Fibroblast of skin of back (primary cell): ENCODE measurements around the gene FCER2.

Experiments used
- DNase-seq: peaks from one replicate; pipeline ENCODE4 v3.0.0-alpha.2; 2013

The FCER2 gene

DNA sequence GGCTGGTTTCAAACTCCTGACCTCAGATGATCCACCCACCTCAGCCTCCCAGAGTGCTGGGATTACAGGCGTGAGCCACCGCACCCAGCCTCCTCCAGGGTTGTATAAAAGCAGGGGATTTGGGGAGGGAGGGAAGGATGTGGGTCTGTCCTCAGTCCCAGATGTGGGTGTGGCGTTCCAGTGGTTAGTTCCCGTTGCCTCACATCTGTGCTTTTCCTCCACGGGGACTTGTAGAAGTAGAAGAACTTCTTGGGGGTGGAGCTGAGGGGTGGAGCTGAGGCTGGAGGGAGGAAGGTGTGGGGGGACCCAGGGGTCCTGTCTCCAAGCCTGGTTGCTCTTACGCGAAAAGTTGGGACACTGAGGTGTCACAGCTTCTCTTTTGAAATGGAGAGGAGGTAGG is 25.6 kb downstream of the FCER2 start:
- DNase-seq: no peak

DNA sequence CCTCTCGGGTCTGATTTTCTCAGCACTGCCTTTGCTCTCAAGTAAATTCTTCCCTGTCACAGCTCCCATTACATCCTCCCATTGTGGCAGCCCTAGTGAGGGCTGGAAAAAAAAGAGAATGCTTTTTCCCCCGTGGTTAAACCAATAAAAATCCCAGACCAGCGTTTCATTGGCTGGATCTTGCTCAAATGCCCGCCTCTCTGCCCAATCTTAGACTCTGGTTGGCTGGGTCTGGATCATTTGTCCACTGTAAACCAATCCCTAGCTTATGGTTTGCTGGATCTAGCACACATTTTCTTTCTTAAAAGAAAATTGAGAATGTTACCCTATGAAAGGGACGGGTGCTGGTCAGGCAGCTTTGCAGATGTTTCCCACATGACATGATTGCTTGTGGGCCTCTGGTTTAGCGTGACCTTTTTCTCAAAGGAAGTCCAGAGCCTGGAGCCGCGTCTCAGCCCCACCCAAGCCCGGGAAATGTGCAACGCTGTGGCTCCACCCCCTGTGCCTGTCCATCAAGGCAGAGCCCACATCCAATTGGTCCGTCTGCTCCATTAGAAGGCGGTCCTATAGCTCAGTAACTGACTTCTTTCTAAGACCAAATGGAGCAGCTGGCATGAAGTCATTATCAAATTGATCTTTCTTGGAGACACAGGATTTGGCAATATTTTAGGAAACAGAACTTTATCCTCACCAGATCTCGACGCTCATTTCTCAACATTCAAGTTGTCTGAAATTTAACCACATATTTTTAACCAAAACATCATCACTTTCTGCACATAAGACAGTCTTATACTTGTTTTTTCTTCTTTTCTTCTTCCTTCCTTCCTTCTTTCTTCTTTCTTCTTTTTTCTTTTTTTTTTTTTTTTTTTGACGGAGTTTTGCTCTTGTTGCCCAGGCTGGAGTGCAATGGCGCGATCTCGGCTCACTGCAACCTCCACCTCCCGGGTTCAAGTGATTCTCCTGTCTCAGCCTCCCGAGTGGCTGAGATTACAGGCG is 27.6 kb downstream of the FCER2 start:
- DNase-seq: peak; percentile 47

DNA sequence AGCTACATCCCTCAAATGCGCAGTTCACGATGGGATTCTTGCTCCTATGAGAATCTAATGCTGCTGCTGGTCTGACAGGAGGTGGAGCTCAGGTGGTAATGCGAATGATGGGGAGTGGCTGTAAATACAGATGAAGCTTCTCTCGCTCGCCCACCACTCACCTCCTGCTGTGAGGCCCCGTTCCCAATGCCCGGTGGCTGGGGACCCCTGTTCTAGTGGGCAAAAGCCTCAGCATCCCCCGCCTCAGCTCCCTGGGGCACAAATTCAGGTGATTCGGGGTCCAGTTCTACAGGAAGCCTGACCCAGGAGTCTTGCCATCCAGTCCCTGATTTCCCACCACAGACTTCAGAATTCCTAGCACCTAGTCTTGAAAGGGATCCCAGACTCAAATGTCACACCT is 29.4 kb downstream of the FCER2 start:
- DNase-seq: no peak

DNA sequence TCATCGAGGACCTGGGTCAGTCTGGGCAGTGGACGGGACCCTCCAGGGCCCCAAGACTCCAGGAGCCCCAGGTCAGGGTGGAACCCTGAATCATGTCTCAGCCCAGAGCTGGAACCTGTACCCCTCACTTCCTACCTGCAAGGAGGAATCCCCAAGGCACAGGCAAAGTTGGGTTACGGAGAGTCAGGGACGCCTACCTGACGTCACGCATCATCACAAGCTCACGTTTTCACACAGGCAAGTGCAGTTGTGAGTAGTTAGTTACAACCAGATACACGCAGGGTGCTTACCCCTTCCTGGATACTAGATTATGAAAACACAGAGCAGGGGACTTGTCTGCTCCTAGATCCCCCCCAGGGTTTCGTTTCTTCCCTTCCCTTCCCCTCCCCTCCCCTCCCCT is 31.1 kb downstream of the FCER2 start:
- no peak for DNase-seq

DNA sequence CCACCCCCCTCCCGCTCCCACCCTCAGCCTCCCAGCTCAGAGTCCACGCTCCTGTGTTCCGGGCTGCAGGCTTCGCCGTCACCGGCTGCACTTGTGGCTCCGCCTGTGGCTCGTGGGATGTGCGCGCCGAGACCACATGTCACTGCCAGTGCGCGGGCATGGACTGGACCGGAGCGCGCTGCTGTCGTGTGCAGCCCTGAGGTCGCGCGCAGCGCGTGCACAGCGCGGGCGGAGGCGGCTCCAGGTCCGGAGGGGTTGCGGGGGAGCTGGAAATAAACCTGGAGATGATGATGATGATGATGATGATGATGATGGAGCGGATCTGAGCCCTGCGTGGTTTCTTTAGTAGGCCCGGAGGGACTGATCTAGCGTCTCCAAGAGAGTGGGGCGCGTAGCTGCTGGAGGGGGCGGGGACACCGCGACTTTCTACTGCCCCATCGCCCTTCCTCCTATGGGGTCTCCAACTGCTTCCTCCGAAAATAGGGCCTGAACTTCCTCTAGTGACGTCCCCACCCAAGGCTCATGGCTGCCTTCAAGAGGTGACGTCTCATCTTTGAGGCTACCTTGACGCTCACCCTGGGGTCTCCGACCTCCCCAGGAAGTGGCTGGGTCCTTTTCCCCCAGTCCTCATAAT is 31.7 kb downstream of the FCER2 start:
- no peak for DNase-seq

DNA sequence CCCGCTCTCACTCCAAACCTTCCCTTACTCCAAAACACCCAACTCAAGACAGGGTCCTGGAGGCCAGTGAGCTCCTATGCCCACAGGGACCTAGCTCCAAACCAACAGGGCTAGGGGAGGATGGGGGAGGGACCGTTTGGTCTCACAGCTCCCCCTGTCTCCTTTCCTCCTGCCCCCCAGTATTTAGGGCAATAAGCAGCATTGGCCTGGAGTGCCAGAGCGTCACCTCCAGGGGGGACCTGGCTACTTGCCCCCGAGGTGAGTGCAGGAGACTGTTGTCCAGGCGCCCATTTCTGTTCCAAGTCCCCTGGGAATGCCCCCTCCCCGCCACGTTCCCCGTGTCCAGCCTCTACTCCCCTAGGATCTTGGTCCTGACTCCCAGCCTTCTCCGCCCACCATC is 32.3 kb downstream of the FCER2 start:
- DNase-seq: no peak

DNA sequence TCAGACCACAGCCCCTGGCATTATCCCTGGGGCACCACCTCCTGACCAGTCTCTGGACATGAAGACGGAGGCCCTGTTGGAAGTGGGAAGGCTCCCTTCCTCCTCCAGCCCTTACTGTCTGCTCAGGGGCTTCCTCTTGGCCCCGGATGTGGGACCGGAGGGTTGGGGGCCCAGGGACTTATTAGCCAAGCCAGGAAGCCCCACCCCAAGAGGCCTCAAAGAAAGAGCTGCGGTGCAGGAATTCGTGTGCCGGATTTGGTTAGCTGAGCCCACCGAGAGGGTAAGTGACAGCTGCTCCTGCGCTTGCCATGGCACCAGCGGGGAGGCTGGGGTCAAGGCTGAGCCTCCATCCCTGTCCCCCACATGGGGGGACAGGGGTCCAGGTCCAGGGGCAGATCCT is 33.1 kb downstream of the FCER2 start, which contains the start of gene RETN:
RETN (plus strand) TSS at position 208 of the 400 bp plus-strand sequence. CDS start 278 bp downstream, outside the sequence.
- no peak for DNase-seq

DNA sequence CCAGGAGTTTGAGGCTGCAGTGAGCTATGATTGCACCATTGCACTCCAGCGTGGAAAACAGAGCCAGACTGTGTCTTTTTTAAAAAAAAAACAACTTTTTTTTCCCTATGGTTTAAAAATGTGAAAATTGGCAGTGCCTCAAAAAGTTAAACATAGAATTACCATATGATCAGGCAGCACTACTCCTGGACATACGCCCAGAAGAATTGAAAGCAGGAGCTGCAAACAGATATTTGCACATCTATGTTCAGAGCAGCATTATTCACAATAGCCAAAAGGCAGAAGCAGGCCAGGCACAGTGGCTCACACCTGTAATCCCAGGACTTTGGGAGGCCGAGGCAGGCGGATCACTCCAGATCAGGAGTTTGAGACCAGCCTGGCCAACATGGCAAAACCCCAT is 36.9 kb downstream of the FCER2 start:
- peak; percentile 21 for DNase-seq

DNA sequence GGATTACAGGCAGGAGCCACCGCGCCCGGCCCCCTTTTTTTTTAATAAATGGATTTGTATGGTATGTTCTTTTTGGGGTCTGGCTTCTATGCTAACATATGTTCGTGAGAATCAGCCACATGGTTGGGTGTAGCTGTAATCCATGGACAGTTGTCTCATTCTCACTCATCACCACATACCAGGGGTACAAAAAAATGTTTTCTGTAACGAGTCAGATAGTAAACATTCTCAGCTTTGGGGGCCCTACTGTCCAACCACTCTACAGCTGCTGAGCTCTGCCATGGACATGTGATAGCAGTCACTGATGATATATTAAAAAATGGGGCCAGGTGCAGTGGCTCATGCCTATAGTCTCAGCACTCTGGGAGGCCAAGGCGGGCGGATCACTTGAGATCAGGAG is 38.2 kb downstream of the FCER2 start:
- no peak for DNase-seq

DNA sequence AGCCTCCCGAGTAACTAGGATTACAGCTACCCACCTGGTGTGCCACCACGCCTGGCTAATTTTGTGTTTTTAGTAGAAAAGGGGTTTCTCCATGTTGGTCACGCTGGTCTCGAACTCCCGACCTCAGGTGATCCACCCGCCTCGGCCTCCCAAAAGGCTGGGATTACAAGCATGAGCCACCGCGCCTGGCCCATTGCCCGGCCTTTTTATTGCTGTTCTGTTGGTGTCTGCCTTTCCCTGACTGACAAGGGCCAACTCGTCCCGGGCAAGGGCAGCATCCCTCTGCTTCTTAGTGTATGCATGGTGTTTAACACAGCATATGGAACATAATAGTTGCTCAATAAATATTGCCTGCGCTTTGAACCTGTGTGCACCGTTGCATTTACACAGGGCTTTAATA is 39.3 kb downstream of the FCER2 start:
- no peak for DNase-seq

DNA sequence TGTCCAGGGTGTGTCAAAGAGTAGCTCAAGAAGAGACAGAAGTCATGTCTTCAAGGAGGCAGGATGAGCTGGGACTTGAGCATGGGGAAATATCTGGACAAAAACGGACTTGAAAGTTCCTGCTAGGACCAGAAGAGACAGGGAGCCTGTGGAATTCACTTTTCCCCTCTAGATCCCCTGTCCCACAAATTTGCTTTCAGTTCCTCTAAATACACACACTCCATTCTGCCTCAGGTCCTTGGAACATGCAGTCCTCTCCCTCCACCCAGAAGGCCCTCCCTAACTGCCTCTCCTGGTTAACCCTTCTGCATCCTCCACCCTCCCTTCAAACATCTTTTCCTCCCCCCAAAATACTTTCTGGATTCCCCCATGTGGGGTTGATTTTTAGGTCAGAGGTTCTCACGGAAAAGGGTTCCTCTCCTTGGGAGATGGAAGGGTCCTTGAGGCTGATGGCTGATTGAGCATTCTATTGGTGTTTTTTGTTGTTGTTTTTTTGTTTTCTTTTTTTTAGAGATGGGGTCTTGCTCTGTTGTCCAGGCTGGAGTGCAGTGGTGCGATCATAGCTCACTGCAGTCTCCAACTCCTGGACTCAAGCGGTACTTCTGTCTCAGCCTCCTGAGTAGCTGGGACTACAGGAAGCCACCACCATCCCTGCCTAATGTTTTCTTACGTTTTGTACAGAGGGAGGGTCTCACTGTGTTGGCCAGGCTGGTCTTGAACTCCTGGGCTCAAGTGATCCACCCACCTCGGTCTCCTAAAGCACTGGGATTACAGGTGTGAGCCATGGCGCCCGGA is 40.0 kb downstream of the FCER2 start:
- no peak for DNase-seq

DNA sequence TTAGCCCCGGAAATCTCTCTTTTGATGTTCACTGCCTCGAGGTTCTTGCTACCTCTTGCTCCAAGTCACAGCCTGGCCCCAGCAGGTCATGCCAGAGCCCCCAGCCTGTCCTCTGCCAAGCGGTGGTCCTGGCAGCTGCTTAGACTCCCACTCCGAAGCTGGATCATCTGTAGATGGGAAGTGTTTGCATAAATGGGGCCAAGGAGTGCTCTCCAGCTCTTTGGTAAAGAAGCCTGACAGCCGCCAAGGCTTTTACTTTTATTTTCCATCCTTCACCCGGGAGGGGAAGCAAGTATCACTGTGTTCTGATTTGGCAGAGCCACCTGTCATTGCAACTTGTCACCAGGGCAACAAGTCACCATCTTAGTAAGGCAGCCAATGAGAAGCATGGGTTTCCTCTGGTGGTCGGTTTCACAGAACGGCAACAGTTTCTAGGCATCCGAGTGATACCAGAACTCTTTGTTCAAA is 43.7 kb downstream of the FCER2 start:
- DNase-seq: no peak

DNA sequence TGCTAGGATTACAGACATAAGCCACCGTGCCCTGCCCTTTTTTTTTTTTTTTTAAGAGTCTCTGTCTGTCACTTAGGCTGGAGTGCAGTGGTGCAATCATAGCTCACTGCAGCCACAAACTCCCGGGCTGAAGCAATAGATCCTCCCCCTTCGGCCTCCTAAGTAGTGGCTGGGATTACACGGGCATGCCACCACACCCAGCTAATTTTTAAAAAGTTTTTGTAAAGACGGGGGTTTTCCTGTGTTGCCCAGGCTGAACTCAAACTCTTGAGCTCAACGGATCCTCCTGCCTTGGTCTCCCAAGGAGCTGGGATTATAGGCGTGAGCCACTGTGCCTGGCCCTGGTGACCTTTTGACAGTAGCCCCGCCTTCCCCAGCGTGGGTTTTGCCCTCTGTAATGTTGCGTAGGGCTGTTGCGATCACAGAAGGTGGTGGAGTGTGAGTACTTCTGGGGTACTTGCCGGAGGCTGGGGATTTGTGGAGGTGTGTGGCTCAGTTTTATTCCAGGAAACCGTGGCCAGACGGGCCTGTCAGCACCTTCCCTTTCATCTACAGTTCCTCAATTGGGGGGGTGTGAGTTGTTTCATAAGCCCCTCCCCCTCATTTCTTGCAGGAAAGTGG is 44.7 kb downstream of the FCER2 start:
- no peak for DNase-seq

DNA sequence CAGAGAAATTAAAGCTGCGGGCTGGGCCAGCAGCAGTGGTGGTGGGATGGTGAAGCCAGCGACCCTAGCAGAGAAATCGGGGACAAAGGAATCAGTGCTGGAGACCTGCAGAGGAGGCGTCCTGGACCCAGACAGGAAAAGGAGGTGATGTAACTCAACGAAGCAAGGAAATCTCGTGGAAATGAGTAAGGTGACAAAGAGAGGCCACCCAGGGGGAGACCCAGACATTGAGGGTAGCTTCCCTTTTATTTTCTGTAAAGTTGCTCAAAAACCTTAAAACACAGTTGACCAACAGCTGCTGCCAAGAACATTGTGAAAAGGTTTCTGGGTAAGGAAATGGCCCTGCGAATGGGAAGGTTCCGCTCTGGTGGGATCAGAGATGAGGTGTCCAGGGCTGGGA is 46.4 kb downstream of the FCER2 start:
- DNase-seq: no peak

DNA sequence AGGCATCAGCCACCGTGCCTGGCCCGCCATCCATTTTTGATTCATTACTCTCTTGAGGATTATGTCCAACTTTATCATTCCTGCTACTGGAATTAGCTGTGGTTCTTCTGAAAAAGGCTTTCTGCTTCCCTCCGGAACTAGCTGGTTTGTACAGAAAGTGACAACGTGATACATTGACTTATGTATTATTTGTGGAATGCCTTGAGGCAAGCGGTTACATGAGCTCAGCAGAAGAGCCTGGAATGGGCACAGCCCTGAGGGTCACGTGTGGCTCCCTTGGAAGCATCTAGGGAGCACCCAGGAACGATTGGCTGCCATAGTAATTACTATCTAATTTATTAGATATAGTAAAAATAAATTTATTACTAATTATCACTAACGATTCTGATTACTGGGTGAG is 47.5 kb downstream of the FCER2 start:
- no peak for DNase-seq

DNA sequence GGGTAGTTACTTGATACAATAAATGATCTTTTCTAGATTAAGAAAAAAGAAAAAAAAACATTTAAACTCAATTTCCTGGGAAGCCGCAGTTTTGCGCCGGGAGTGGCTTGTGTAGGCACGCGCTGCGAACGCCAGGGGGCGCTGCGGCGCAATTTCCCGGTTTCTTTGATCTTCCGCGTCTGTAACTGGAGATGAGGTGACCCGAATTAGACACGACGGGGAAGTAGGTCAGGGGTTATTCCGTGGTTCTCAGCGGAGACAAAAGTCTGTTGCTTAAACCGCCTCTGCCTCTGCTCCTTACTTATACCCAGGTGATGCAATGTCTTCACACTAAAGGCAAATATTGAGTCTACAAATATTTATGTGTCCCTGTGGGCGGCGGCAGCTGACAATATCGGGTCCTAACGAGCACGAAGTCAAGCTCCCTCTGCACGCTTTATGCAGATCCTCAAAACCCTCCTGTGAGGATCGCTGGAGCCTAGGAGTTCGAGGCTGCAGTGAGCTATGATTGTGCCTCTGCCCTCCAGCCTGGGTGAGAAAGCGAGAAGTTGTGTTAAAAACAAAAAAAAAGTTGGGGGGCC is 49.8 kb downstream of the FCER2 start:
- peak; percentile 59 for DNase-seq

DNA sequence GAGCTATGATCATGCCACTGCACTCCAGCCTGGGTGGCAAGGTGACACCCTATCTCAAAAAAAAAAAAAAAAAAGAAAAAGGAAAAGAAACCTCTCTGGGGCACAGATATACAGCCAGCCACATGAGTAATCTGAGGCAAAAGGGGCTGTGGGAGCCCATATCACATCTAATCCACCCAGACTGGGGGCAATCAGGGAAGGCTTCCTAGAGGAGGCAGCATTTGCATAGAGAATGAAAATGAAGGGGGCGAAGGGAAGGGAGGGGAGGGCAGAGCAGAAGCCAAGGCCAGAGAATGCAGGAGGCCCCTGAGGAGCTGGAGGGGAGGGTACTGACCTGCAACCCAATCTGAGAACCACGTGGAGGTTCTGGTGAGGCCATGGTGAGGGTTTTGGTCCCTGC is 51.8 kb downstream of the FCER2 start:
- DNase-seq: no peak

DNA sequence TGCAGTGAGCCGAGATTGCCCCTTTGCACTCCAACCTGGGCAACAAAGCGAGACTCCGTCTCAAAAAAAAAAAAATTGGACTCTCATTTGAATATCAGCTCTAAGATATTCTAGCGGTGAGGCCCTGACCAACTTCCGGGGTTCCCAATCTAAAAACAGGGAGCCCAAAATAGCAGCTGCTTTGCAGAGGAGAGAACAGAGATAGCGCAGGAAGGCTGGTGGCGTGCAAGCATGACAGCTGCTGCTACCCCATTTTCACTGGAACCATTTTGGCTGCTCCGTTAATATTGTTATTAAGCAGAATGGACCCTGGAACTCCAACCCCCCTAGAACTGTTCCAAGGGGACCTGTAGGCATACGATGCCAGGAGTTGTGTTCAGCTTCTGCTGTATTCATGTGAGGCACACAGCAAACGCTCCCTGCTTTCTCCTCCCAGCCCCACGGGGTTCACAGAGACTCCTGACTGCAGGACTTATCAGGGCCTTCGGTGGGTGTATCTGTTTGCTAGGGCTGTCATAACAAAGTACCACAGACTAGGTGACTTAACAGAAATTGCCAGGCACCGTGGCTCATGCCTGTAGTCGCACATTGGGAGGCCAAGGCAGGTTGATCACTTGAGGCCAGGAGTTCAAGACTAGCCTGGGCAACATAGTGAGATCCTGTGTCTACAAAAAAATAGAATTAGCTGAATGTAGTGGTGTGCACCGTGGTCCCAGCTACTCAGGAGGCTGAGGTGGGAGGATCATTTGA is 53.5 kb downstream of the FCER2 start:
- no peak for DNase-seq

DNA sequence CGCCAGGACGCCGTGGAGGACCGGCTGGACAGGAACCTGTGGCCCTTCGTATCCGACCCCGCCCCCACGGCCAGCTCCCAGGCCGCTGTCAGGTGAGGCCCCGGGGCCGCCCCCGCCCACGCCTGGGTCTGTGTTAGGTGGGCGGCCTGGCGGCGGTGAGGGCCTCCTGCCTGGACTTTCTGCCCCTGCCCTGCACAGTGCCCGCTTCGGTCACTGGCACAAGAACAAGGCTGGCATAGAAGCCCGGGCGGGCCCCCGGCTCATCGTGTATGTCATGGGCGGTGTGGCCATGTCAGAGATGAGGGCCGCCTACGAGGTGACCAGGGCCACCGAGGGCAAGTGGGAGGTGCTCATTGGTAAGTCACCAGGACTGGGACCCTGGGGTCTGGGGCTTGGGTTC is 54.8 kb downstream of the FCER2 start:
- no peak for DNase-seq

DNA sequence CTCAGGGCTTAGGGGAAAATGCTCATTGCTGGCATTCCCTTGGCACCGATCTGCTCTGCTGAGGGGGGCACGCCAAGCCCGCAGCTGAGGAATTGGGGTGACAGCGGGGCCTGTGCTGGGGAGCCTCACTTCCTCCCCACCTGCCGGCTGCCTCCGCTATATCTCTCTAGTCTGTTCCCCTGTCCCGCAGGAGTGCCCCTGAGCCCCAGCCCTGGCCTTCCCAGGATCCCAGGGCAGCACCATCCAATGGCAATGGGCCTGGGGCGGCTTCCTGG is 55.6 kb downstream of the FCER2 start:
- no peak for DNase-seq

DNA sequence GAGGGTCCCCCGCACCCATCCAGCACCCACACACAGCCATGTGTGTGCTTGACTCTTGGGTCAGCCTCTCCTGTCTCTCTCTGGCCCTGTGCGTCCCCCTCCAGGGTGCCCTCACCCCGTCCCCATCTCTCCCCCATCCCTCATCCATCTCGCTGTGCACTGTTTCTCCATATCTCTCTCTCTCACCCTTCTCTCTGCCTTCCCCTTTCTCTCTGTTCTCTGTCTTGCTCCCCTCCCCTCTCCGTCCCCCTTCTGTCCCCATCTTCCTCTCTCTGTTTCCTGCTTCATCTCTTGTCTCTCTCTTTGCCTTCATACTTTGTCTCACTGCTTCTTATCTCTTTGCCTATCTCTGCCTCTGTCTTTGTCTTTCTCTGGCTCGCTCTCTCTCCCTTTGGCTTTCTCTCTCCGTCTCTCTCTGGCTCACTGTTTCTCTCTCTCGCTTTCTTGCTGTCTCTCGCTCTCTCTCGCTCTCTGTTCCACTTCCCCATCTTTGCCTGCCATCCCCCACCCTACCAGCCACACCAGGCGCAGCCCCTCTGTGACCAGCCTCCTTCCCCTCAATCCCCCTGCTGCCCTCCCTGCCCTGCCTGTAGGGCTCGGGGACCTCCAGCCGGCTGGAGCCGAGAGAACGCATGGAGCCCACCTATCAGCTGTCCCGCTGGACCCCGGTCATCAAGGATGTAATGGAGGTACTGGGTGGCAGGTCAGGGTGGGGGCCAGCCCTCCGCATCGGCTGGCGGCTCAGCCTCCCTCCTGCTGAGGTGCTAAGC is 56.1 kb downstream of the FCER2 start:
- DNase-seq: no peak
